HG02678 (cell line): ENCODE results near the gene TCOF1.
A peak's percentile ranks its signal among the peaks of the same experiment; 100 is the strongest.
"Not testable (repeated sequence)": the region's sequence is repeated elsewhere in the genome, so short reads cannot be mapped to it uniquely, and the experiment has no call there.

Experiments
- ATAC-seq: cut with Tn5 transposase; IDR thresholded peaks from one replicate; pipeline ENCODE4 v1.9.1; 2021; ENCODE audit warnings: mild to moderate bottlenecking, moderate library complexity; ENCODE audit not compliant: unreplicated experiment

TCOF1 gene

DNA sequence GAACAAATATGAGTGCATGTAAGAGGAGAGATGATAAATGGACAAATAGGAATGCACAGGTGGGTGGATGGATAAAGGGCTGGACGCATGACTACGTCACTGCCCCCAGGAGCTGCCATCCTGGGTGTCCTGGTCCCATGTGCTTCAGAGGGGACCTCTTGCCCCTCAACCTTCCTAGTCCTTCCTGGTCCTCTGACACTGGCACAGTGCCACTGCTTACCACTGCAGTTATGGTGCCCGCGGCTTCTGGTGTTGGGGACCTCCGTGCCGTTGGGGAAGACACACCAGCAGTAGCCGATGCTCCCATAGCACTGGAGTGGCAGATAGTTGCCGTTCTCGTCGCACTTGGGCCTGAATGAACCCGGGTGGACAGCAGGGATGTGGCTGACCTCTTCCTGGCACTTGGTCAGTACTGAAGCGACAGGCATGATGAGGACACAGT lies 45.4 kb downstream of the TCOF1 start:
- ATAC-seq = no peak

DNA sequence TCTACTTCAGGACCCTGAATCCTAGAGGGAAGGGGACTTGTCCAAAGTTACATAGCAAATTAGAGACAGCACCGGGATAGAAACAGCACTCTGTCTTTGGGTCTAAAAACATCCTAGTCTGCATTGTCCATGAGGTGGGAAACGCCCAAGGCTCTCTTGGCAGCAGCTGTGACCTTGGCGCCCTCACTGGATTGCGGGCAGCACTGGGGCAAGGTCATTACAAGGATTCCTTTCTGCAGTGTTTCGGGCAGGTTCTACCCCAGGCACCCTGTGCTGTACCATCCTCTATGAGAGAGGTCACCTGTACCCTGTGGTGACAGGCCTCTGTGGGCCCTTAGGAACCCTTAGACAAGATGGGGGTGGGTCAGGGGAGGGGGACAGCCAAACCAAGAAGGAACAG lies 46.6 kb downstream of the TCOF1 start:
- no peak for ATAC-seq

DNA sequence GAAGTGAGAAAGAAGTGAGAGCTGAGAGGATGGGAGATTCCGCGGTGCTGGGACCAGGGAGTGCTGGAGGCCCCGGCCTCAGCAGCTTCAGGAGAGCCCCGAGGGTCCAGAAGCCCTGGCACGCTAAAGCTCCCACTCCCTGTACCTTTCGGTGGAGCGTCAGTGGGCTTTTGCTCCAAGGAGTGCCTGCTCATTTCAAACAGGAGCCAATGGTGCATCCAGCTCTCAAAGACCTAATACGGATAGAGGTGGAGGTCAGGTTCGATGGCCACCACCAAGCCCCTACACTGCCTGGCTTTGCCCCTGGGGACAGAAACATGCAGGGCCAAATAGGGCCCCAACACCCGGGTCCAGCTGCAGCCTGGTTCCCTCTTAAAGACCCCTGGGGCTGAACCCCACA lies 47.0 kb downstream of the TCOF1 start:
- ATAC-seq = no peak

DNA sequence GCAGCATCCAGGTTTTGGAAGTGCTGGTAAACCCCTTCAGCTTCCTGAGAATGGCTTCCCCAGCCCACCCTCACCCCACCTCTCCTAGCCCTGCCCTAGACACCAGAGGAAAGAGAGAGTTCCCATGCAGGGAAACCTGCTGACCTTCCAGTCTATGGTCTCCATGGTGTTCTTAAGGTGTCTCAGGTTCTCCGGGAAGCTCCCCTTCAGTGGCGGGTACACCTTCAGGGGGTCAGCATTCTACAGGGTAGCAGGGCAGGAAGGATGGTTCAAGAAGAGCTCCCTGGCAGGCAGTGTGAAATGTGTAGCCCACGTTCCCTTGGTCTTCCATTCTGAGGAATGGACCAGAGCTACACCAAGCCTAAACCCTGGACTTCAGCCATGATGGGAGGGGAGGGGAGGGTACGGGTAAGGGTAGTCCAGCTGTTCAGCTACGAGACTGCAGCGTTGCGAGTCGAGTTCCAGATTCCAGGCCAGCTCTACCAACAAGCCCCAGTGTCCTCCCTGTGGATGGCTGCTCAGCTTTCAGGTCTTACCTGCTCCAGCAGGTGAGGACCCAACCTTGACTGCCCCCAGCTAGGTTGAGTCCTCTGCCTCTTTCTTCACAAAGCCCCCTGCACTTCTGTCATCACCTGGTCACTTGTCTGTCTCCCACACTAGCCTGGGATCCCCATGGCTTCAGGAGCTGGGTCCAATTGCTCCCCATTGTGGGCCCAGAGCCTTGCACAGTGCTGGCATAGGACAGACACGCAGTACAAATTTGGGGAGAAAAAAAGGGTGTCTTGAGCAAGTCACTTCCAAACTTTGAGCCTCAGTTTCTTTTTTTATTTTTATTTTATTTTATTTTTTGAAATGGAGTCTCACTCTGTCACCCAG lies 47.7 kb downstream of the TCOF1 start:
- ATAC-seq = no peak

DNA sequence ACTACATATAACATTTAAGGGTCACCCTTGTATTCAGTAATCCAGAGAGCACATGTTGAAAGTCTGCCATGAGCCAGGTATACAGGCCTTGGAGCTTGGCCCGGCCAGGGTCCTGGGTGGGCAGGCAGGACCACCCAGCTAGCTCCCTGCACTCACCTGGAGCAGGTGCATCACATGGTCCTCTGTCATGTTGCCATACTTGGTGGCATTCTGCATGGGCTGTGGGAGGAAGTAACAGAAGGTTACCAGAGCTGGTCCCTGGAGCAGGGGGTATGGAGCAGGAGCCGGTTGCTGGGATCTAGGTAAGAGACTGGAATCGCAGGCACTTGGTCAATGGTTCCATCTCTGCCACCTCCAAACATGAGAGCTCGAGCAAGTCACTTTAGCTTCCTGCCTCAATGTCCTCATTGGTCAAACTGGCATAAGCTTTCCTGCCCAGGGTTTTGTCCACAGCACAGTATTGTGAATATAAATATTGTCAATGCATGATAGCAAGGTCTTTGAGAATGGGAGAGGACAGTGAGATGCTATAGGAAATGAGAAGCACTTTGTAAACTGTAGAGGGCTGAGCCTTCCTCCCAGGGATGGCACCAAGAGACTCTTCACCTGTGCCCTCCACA lies 48.7 kb downstream of the TCOF1 start:
- no peak for ATAC-seq

DNA sequence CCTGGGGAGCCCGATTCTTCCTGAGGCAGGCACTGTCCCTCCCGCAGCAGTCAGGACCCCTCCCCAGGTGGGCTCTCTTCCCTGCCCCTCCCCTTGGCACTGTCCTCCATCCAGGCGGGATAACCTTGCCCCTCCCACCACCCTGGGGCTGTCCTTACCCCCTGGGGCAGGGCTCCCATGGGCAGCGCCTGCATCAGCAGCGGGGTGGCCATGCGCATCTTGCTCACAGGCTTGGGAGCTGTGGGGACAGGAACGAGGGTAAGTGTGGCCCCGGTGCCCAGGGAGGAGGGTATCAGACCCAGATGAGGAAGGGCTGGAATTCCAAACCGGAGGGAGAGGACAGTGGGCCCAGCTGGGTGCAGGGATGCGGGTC lies 49.2 kb downstream of the TCOF1 start:
- ATAC-seq = no peak

DNA sequence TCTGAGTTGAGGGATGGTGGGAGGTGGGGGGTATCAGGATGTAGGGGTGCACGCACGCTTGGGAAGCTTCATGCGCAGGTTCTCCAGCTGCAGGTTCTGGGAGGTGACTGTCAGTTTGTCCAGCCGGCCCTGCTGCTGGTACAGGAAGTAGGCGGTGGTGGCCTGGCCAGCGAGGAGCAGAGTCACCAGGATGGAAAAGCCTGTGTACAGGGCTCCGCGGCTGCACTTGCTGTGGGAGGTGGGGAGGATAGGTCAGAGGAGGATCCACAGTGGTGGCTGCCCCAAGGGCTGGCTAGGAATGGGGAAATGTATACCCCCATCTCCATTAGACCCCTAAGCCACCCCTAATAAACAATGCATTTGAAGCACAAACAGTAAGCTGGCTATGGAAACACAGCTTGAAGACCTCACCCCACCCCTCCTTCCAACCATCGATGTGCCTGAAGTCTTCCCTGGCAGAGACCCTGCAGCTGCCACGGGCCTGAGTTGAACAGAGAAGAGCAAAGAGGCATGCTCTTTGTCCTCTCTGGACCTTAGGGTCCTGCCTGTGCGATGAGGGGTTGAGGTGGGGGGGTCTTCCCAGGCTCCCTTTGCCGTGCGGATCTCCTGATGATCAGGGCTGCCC lies 49.7 kb downstream of the TCOF1 start:
- no peak for ATAC-seq

DNA sequence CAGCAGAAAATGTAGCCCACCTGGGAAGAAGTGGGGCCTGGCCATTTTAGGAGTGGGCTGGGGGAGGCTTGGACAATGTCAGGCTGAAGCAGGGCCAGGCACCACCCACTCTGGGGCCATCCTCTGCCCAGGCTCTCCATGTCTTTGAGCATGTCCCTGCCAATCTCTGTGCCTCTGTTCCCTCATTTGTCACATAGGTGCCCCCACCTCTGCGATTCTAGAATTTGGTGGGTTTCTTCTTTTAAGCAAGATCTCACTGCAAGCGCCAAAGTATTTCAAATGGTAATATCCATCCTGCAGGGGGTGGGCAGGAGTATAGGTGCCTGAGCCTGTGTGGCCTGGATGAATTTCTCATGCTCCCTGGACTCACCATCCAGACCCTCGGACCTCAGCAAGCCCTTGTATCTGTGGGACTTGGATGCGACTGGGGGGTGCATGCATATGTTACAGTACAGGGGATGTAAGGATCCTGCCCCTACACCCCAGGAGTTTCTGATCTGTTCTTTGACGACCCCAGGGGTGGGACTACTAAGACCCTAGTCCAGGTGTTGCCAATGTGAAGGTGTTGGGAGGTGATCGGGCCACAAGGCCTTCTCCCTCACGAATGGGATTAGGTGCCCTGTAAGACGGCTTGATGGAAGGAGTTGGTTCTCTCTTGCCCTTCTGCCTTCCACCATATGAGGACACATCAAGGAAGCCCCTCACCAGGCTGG lies 50.9 kb downstream of the TCOF1 start:
- ATAC-seq = no peak

DNA sequence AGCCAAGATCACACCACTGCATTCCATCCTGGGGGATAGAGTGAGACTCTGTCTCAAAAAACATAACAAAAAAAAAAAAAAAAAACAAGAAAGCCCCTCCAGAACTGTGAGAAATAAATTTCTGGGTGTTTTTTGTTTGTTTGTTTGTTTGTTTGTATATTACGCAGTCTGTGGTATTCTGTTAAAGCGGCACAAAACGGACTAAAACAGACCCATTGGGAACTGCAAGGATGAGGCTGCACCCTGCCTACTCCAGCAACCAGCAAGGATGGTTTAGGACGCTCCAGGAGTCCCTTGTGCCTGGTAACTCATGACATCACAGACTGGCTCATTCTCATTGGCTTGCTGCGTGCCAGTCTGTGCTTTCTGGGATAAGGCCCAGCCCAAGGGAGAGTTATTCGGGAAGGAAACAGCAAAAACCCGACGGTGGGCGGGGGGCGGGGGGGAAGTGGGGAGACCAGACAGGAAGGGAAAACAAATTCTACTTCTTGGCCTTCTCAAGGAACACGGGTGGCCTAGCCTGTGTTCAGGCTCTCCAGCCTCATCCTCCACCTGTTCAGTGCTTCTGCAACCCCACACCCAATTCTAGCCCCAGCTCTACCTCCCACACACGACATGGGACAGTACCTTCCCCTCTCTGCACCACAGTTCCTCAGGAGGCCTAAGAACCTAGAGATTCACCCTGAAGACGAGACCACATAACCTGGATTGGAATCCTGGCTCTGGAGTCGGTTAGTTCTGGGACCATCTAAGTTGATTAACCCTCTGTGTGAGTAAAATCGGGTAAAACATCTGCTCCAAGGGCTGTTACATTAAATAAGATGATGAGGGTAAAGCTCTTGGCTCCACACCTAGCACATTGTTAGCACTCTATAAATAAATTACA lies 52.4 kb downstream of the TCOF1 start:
- ATAC-seq = peak; percentile 35

DNA sequence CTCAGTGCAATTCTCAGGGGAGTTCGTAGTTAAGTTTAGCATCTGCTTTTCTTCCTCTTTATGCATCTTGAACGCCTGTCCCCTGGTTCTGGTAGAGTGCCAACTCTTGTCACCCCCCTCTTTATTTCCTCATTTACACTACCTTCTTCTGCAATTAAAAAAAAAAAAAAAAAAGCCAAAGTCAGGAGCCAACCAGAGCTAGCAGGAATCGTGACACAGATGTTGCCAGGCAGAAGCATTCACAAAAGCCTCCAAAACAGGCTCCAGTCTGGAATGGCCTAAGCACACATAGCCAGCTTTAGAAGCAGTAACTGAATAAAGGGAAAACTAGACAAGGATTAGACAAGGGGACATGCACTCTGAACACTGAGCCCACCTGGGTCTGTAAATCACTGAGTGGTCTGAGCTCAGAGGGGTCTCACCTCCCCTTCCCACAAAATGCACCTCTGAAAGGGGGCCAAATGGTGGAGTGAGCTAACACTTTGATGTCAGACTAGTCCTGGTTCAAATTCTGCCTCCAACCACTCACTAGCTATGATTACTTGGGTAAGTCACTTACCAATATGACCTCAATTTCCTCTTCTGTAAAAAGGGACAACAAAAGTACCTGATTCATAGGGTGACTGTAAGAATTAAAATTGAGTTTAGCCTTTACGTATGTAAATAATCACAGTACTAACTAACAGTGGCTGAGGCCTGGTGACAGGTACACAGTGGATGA lies 53.2 kb downstream of the TCOF1 start:
- peak; percentile 9 for ATAC-seq

DNA sequence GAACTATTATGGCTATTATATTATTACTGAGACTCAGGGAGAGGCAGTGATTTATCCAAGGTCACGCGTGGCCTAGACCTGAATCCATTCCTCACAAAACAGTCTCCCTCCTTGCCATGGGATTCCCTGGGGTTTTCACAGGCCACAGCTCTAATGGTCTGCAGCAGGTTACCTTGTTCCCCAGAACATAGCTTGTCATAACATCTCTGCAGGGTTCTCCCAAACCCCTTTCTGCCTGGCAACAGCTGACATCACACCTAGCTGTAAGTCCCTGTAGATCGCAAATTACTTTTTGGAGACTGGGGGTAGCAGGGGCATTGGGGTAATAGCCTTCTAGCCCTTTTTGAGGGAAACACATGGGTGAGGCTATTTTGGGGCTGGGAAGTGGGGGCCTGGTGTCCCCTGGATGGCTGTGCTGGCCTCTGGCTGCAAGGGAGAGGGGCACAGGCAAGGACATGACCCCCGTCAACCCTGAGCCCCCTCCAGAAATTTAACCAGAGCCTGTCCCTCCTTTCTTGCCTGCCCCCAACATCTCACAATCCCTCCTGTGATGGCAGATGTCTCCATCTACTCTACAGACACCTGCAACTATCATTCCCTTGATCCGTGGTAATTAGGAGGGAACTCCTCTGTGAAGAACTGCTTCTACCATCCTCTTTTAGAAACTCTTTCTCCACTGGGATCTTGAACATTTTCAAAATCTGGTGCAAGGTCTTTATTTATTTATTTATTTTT lies 53.9 kb downstream of the TCOF1 start:
- ATAC-seq = no peak

DNA sequence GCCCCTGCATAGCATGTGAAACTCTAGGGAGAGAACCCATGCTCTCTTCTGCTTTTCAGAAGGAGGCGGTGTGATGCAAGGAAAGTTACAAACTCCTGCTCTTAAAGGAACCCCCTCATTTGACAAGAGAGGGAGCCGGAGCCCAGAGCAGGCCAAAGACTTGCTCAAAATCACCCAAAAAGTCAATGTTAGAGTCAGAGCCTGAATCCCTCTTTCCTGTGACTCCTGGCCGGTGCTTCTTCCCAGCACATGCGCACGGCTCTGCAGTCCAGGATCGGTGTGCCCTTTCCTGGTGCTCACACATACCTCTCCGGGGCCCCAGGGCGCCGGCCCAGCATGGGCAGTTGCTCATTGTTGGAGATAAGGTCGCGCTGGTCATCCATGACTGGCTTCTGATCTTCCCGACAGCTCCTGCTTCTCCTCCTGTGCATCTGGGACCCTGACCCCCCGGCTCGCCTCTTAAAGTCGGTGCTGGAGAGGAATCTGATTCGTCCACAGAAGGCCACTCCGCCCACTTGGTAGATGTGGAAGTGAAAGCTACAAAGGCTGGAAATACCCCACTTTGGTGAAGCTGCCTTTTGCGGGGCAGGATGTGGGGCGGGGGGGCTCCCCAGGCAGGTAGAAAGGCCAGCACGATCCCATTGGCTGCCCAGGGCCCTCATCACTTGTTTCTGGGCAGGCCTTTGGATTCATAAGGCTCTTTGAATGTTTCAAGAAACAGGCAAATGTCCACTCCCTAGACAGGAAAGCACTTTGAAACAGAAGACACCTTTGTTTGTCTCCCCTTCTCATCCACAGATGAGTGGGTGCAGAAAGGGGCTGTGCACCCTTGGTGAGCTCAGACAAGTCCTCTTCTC lies 55.0 kb downstream of the TCOF1 start, which contains the start of gene CD74:
Gene CD74 (minus strand): TSS at position 592 of the 857 bp plus-strand sequence. CDS start 161 bp downstream, at position 431.
- peak; percentile 72 for ATAC-seq

DNA sequence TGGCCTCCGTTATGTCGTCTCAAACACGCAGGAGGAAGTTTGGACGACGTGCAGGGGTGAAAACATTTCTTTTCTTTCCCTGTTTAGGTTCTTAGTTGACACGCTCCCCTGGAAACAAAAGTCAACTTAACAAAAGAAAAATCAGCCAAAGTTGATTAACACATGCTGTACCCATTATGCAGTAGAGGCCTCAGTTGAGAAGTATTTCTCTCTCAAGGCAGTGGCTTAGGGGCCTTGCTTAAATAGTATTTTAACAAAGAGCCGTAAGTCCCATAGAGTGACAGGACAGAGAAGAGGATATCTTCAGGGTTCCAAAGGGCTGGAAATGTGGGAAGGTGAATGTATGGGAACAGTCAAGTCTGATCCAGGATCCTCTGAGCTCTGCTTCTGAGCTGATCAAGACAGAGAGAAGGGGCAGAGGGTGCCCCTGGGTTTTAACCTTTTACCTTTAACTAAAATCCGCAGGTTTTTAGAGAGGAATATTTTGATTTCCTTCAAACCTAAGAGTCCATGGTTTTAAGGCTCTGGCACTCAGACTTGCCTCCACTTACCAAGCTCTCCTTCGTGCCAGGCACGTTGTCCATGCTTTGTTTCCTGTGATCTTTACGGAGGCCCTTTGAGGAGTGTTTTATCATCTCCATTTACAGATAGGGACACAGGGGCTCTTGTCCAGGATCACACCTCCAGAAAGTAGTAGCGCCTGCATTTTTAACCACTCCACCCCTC lies 55.8 kb downstream of the TCOF1 start:
- no peak for ATAC-seq

DNA sequence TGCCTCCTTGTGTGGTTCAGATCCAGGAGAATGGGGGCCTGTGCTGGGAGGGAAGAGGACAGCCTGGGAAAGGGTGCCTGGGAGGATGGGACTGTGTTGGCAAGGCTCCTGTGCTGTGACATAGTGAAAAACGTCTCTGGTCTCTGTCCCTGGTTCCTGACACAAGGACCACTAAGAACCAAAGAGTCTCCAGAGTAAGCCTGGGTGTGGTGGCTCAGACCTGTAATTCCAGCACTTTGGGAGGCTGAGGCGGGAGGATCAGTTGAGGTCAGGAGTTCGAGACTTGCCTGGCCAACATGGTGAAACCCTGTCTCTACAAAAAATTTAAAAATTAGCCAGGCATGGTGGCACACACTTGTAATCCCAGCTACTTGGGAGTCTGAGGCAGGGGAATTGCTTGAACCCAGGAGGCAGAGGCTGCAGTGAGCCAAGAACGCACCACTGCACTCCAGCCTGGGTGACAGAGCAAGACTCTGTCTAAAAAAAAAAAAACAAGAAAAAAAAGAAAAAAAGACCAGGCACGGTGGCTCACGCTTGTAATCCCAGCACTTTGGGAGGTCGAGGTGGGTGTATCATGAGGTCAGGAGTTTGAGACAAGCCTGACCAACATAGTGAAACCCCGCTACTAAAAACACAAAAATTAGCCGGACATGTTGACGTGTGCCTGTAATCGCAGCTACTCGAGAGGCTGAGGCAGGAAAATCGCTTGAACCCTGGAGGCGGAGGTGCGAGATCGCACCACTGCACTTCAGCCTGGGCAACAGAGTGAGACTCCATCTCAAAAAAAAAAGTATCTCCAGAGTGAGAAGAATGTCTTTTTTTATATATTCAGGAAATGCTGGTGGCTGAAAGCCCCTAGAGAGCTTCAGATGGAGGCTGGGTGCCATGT lies 56.6 kb downstream of the TCOF1 start:
- ATAC-seq = not testable (repeated sequence)

DNA sequence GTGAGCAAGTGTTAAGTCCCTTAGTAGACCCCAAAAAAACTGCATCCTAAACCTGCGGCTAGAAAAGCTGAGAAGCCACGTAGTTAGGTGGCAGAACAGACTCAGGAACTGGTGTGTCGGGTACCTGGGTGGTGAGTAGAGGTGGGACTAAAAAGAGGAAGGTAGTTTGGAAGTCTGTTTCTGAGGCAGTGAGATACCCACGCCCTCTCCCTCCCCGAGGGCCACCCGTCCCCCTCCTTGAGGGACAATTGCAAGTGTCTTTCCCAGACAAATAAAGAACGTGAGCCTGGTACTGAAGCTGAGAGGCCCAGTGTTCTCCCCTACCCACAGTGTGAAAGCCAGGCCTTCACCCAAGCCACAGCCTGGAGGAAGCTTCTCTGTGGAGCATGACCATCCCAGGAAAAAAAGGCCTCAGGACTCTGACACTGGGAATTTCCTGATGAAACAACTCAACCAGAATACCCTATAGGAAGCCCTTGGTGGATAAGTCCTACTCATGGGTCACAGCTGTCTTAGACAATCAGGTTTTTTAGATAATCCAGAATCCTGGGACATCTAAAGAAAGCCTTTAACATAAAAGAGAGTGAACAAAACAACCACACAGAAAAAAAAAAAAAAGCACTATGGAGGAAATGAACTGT lies 62.3 kb downstream of the TCOF1 start:
- ATAC-seq = peak; percentile 79

DNA sequence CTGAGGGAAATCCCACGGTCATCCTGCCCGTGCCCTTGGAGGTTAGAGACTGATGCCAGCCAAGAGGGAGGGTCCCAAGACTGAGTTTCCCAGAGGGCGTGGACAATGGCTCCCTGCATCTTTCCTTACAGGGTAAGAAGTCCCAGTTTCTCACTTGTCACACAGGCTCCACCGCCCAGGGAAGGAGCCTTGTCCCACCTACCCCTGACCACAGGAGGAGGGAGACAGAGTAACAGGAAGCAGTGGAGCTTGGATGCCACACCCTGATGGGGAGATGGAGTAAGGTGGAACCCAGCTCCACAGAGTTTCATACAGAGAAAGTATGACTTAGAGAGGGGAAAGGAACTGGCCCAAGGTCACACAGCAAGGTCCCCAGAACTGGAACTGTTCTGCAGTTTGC lies 64.6 kb downstream of the TCOF1 start:
- ATAC-seq = no peak
